ENCODE measurements around the gene KCMF1.

GRCh38 chr2:84942166-84942565 lies 28.8 kb upstream of the KCMF1 start:
- TF ChIP-seq BACH1 (IDR thresholded peaks at IDR 0.05; ENCODE audit: borderline replicate concordance): peak; percentile 16; the same call in 1 of the 2 replicates
- TF ChIP-seq BMI1 (IDR thresholded peaks at IDR 0.05; ENCODE audit: borderline replicate concordance): no peak
- no peak for TF ChIP-seq RAD51 (IDR thresholded peaks at IDR 0.05)
- TF ChIP-seq CTCF (IDR thresholded peaks at IDR 0.05 in 2 of 3, conservative IDR thresholded peaks at IDR 0.05 in 1 of 3; ENCODE audit: control insufficient read depth in 2 of 3, extremely low read depth in 1 of 3, insufficient read depth in 1 of 3, low read depth in 3 of 3, low read length in 3 of 3): no peak
- TF ChIP-seq ZNF274 (IDR thresholded peaks at IDR 0.05; ENCODE audit: insufficient read depth, insufficient read length): no peak
